Smooth muscle cell (in vitro differentiated cells): Measurements from ENCODE around the gene PARD6A. TPM values are rescaled to one million over a fixed set of nuclear protein-coding genes. Genes with fewer than 3 reads are reported as not detected.

Source experiments
- DNase-seq: peaks from one replicate; lab custom pipeline; 2025; ENCODE audit not compliant: unreplicated experiment; lab: John Stamatoyannopoulos, UW
- H2AFZ ChIP-seq: fragments of 200-600 bp; sonication (generic); 2 replicates; pipeline ENCODE4 v1.6.0; 2016; ENCODE audit warnings: antibody characterized with exemption, low read depth, mild to moderate bottlenecking
- H3F3A ChIP-seq: fragments of 200-600 bp; sonication (generic); 2 replicates; pipeline ENCODE4 v1.6.0; 2017; ENCODE audit warnings: antibody characterized with exemption, low read depth
- H3K27ac ChIP-seq: fragments of 200-600 bp; sonication (generic); 2 replicates; pipeline ENCODE4 v1.5.1; 2016; ENCODE audit warnings: low read depth, mild to moderate bottlenecking
- H3K27me3 ChIP-seq: fragments of 200-600 bp; sonication (generic); 2 replicates; pipeline ENCODE4 v1.6.1; 2016; ENCODE audit warnings: low read depth, mild to moderate bottlenecking
- H3K36me3 ChIP-seq: fragments of 200-600 bp; sonication (generic); 2 replicates; pipeline ENCODE4 v1.5.1; 2016; ENCODE audit warnings: low read depth
- H3K4me1 ChIP-seq: fragments of 200-600 bp; sonication (generic); 2 replicates; pipeline ENCODE4 v1.5.1; 2016; ENCODE audit warnings: low read depth
- H3K4me2 ChIP-seq: fragments of 200-600 bp; sonication (generic); 2 replicates; pipeline ENCODE4 v1.6.0; 2016; ENCODE audit warnings: mild to moderate bottlenecking
- H3K4me3 ChIP-seq: fragments of 200-600 bp; sonication (generic); 2 replicates; pipeline ENCODE4 v1.5.1; 2016; ENCODE audit warnings: mild to moderate bottlenecking
- H3K79me2 ChIP-seq: fragments of 200-600 bp; sonication (generic); 2 replicates; pipeline ENCODE4 v1.6.0; 2016; ENCODE audit warnings: low read depth, mild to moderate bottlenecking
- H3K9ac ChIP-seq: fragments of 200-600 bp; sonication (generic); 2 replicates; pipeline ENCODE4 v1.6.0; 2016; ENCODE audit warnings: low read depth
- H3K9me3 ChIP-seq: fragments of 200-600 bp; sonication (generic); replicated peaks from 2 replicates; pipeline ENCODE4 v1.5.1; 2016; ENCODE audit warnings: low read depth
- H4K20me1 ChIP-seq: fragments of 200-600 bp; sonication (generic); 2 replicates; pipeline ENCODE4 v1.6.0; 2016; ENCODE audit warnings: low read depth
- WGBS: methylation state at CpG from one replicate; pipeline ENCODE4 v1.1.7; 2016; ENCODE audit warnings: low lambda C conversion rate; 5-methylcytosine and 5-hydroxymethylcytosine counted together
- polyA plus RNA-seq: library from polyadenylated mRNA; unstranded; fragments of >200 nt; fragmentation: Nextera tagmentation; extraction: Ambion mirVana; gene quantifications from 2 replicates; pipeline ENCODE4 v1.2.1, GENCODE V29; 2016
- total RNA-seq: library from RNA; depleted of rRNA; stranded (reverse); fragments of >200 nt; gene quantifications from 2 replicates; pipeline ENCODE4 v1.2.3, GENCODE V29; 2014
- TF ChIP-seq, protein P1 (sequence below): fragments of 200-600 bp; sonication (generic); IDR thresholded peaks from 2 replicates; pipeline ENCODE4 v1.5.1; 2017; ENCODE audit warnings: borderline replicate concordance, mild to moderate bottlenecking, antibody characterized with exemption; ENCODE audit not compliant: insufficient read depth, poor library complexity, severe bottlenecking

The PARD6A gene
- total and polyA plus RNA-seq, 2 experiments from 2014 or later = 0.36 to 0.58 TPM

- TF ChIP-seq, protein P1, sequence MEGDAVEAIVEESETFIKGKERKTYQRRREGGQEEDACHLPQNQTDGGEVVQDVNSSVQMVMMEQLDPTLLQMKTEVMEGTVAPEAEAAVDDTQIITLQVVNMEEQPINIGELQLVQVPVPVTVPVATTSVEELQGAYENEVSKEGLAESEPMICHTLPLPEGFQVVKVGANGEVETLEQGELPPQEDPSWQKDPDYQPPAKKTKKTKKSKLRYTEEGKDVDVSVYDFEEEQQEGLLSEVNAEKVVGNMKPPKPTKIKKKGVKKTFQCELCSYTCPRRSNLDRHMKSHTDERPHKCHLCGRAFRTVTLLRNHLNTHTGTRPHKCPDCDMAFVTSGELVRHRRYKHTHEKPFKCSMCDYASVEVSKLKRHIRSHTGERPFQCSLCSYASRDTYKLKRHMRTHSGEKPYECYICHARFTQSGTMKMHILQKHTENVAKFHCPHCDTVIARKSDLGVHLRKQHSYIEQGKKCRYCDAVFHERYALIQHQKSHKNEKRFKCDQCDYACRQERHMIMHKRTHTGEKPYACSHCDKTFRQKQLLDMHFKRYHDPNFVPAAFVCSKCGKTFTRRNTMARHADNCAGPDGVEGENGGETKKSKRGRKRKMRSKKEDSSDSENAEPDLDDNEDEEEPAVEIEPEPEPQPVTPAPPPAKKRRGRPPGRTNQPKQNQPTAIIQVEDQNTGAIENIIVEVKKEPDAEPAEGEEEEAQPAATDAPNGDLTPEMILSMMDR = no peak
- H3K4me3 ChIP-seq = no peak overlapping the region
- no peak overlapping the region for H3K9ac ChIP-seq
- no peaks in the 10 kb centered on the region for H3F3A ChIP-seq
- no peak for DNase-seq
- H3K9me3 ChIP-seq = no peaks in the 10 kb centered on the region
- H3K27me3 ChIP-seq = peaks cover 54% of the 10 kb centered on the region
- H3K79me2 ChIP-seq = no peaks in the 10 kb centered on the region
- 89% methylated on average over 15 of the region's 15 CpGs for WGBS
- H2AFZ ChIP-seq = no peak overlapping the region
- H3K4me1 ChIP-seq = no peaks in the 10 kb centered on the region
- no peaks in the 10 kb centered on the region for H3K36me3 ChIP-seq
- H3K27ac ChIP-seq = no peak overlapping the region
- H4K20me1 ChIP-seq = no peaks in the 10 kb centered on the region
- H3K4me2 ChIP-seq = no peak overlapping the region
Measured at GRCh38 chr16:67647111-67647651, 13.6 kb upstream of the PARD6A start.

DNA sequence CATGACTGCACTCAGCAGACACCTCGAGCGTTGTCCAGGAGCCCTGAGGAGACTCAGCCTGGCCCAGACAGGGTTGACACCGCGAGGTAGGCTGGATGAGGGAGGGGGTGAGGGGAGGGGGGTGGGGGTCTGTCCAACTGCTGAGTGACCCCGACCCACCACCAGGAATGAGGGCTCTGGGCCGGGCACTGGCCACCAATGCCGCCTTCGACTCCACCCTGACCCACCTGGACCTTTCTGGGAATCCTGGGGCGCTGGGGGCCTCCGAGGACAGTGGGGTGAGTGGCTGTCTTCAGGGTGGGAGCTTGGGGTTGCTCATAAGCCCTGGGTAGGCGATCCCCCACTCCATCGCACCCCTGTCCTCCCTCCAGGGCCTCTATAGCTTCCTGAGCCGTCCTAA is 13.1 kb upstream of the PARD6A start:
- no peaks in the 10 kb centered on the region for H4K20me1 ChIP-seq
- no peaks in the 10 kb centered on the region for H3F3A ChIP-seq
- TF ChIP-seq, protein P1 = no peak
- no peak overlapping the region for H3K9ac ChIP-seq
- H2AFZ ChIP-seq = no peak overlapping the region
- H3K4me1 ChIP-seq = no peaks in the 10 kb centered on the region
- no peak for DNase-seq
- no peaks in the 10 kb centered on the region for H3K9me3 ChIP-seq
- no peaks in the 10 kb centered on the region for H3K79me2 ChIP-seq
- H3K36me3 ChIP-seq = no peaks in the 10 kb centered on the region
- no peak overlapping the region for H3K27ac ChIP-seq
- H3K4me3 ChIP-seq = no peak overlapping the region
- H3K27me3 ChIP-seq = peaks cover 54% of the 10 kb centered on the region
- 95% methylated on average over 8 of the region's 13 CpGs for WGBS
- H3K4me2 ChIP-seq = no peak overlapping the region

- Histone ChIP-seq H3K4me3 (no peak overlapping the region), H3K9me3 (no peaks in the 10 kb centered on the region), H4K20me1 (no peaks in the 10 kb centered on the region), H3K4me1 (no peaks in the 10 kb centered on the region), H3K27me3 (peaks cover 54% of the 10 kb centered on the region), H3K36me3 (no peaks in the 10 kb centered on the region), H2AFZ (no peak overlapping the region), H3K4me2 (no peak overlapping the region), H3F3A (no peaks in the 10 kb centered on the region), H3K27ac (no peak overlapping the region), H3K79me2 (no peaks in the 10 kb centered on the region), H3K9ac (no peak overlapping the region)
- no peak for DNase-seq
- WGBS = 66% methylated on average over 44 of the region's 65 CpGs
- TF ChIP-seq, protein P1 = no peak
Measured at GRCh38 chr16:67648088-67648763, 12.5 kb upstream of the PARD6A start.
